OCI-LY7 (cell line): ENCODE results near the gene SHC1. TPM values are rescaled to one million over a fixed set of nuclear protein-coding genes. Genes with fewer than 3 reads are reported as not detected.

Experiments used
- BruUV-seq: library from RNA; stranded (reverse); fragments of 400-500 nt; replicated peaks from 2 replicates; lab custom pipeline; 2021; lab: Mats Ljungman, UMichigan
- CTCF ChIA-PET: fragments of 300-600 bp; sonication (Branson Sonifier 250); formaldehyde crosslinking; loops from one replicate; lab custom pipeline; 2022; ENCODE audit warnings: antibody characterized with exemption; ENCODE audit not compliant: unreplicated experiment; lab: Charles Lee
- POLR2A ChIA-PET: fragments of 300-600 bp; sonication (Branson Sonifier 250); formaldehyde crosslinking; loops from one replicate; lab custom pipeline; 2022; ENCODE audit warnings: antibody characterized with exemption; lab: Charles Lee
- DNase-seq: peaks from one replicate; pipeline ENCODE4 v3.0.0-alpha.2; 2015; ENCODE audit warnings: low spot score
- H2AFZ ChIP-seq: fragments of 200-600 bp; sonication (generic), shearing (Covaris generic); 2 replicates; pipeline ENCODE4 v1.6.1; 2014; ENCODE audit warnings: mild to moderate bottlenecking, antibody characterized with exemption, low read length, moderate library complexity
- H3K27ac ChIP-seq: fragments of 200-600 bp; sonication (generic); 2 replicates; pipeline ENCODE4 v1.5.1; 2014; ENCODE audit warnings: mixed run types, low read depth, mild to moderate bottlenecking, moderate library complexity, low read length, inconsistent platforms; ENCODE audit not compliant: poor library complexity, severe bottlenecking
- H3K36me3 ChIP-seq: fragments of 200-600 bp; sonication (generic); 2 replicates; pipeline ENCODE4 v1.6.1; 2014; ENCODE audit warnings: mild to moderate bottlenecking, antibody characterized with exemption, low read length, moderate library complexity, mixed read lengths; ENCODE audit not compliant: insufficient read depth
- H3K4me1 ChIP-seq: fragments of 200-600 bp; sonication (generic); 2 replicates; pipeline ENCODE4 v1.5.1; 2014; ENCODE audit warnings: mild to moderate bottlenecking, low read length; ENCODE audit not compliant: insufficient read depth, poor library complexity, severe bottlenecking
- H3K4me2 ChIP-seq: fragments of 200-600 bp; sonication (generic); 2 replicates; pipeline ENCODE4 v1.6.1; 2014; ENCODE audit warnings: mild to moderate bottlenecking, low read length
- H3K4me3 ChIP-seq: fragments of 200-600 bp; sonication (generic); 2 replicates; pipeline ENCODE4 v1.5.1; 2014; ENCODE audit warnings: mild to moderate bottlenecking, low read depth, low read length; ENCODE audit not compliant: poor library complexity, severe bottlenecking
- H3K79me2 ChIP-seq: fragments of 200-600 bp; sonication (generic); 2 replicates; pipeline ENCODE4 v1.6.1; 2016; ENCODE audit warnings: low read depth, mild to moderate bottlenecking, low read length, moderate library complexity, mixed read lengths; ENCODE audit not compliant: insufficient read depth
- H3K9me2 ChIP-seq: fragments of 200-600 bp; sonication (generic); 2 replicates; pipeline ENCODE4 v1.6.1; 2016; ENCODE audit warnings: mild to moderate bottlenecking, low read length, mixed read lengths; ENCODE audit not compliant: insufficient read depth
- H3K9me3 ChIP-seq: fragments of 200-600 bp; sonication (generic); 2 replicates; pipeline ENCODE4 v1.6.1; 2014; ENCODE audit warnings: mild to moderate bottlenecking, mixed run types, low read length, mixed read lengths
- H4K20me1 ChIP-seq: fragments of 200-600 bp; sonication (generic); 2 replicates; pipeline ENCODE4 v1.6.1; 2014; ENCODE audit warnings: mild to moderate bottlenecking, antibody characterized with exemption, low read length, moderate library complexity, mixed read lengths; ENCODE audit not compliant: insufficient read depth
- CTCF ChIP-seq: fragments of 200-600 bp; sonication (generic); conservative IDR thresholded peaks from 2 replicates; pipeline ENCODE4 v1.5.1; 2014; ENCODE audit warnings: mild to moderate bottlenecking, antibody characterized with exemption, low read length, moderate library complexity, mixed read lengths
- EZH2phosphoT487 ChIP-seq: fragments of 200-600 bp; sonication (generic); IDR thresholded peaks from 2 replicates; pipeline ENCODE4 v1.6.1; 2018; ENCODE audit warnings: low read depth, borderline replicate concordance, mild to moderate bottlenecking, mixed run types, antibody characterized with exemption, low read length, moderate library complexity, mixed read lengths
- intact Hi-C: fragments of 100-400 bp; cut with micrococcal nuclease; formaldehyde crosslinking; loops from one replicate; pipeline ENCODE4 v1.10.0; 2022; ENCODE audit not compliant: unreplicated experiment
- total RNA-seq, 2 experiments: library from RNA; depleted of rRNA in 1 of 2; stranded (reverse); fragments of >200 nt in 1 of 2; shearing (Covaris generic) in 1 of 2; gene quantifications; 2 replicates each; pipeline ENCODE4 v1.2.3, GENCODE V29; 2014 to 2022

Gene SHC1
- total RNA-seq, 2 experiments from 2014 or later = 37.6 to 77.4 TPM

DNA sequence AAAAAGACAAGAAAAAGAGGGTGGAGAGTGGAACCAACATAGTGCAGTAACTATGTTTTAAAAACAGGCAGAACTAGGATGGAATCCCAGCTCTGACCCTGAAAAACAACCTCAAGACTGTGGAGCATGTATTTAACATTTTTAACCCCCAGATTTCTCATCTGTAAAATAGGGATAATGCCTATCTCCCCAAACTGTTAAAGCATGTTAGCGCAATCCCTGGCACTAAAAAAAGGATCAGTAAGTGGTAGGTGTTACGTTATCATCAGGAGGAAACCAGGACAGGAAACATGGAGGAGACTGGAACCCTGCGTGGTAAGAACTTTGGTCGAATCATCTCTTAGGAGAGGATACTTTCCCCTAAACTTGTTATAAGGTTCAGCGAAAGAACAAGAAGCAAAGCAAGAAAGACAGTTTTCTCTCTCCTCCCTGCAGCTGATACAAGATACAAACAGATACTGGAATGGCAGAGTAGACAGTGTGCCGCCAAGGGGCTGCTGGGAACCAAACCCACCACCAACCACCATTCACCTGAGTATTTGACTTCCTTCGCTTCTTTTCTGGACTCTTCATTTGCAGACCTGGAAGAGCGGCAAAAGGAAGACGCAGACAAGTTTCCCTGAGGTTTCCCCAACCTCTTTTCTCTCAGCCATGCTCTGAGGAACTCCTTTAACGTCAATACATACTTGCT is 10.0 kb downstream of the SHC1 start:
- H3K9me2 ChIP-seq = no peaks in the 10 kb centered on the region
- 0 out of 2 replicates have a peak, but pooled peaks cover 4% of the 10 kb centered on the region for H4K20me1 ChIP-seq
- peaks cover 62% of the 10 kb centered on the region for H3K36me3 ChIP-seq
- peak overlapping the region; percentile 88 for H3K4me2 ChIP-seq
- CTCF ChIA-PET = no interaction called here
- H3K4me3 ChIP-seq = peak overlapping the region; percentile 82
- intact Hi-C loops = loop anchor here (1.0 to 5.0 kb wide), 4 partner anchors 14 to 102 kb away; partner anchors contain the start of genes CKS1B and EFNA4
- POLR2A ChIA-PET = interaction anchor here (0.5 to 1.5 kb wide), 4 partner anchors 9 to 26 kb away, joined by 3 to 6 read pairs (median 4); partner anchors contain the start of gene FLAD1
- peaks cover 21% of the 10 kb centered on the region for H3K79me2 ChIP-seq
- H2AFZ ChIP-seq = no peak overlapping the region
- TF ChIP-seq CTCF (no peak), EZH2phosphoT487 (no peak)
- peak overlapping the region; percentile 77 for H3K27ac ChIP-seq
- TSS peak; percentile 39 for BruUV-seq
- no peaks in the 10 kb centered on the region for H3K9me3 ChIP-seq
- H3K4me1 ChIP-seq = peaks cover 39% of the 10 kb centered on the region
- DNase-seq = peak; percentile 36

- POLR2A ChIA-PET = interaction anchor here (0.6 kb wide), 1 partner anchor 25 kb away, joined by 3 read pairs; no protein-coding TSS in a partner anchor
- TF ChIP-seq EZH2phosphoT487 = no peak
- TF ChIP-seq CTCF = no peak
- H3K4me3 ChIP-seq = no peak overlapping the region
These were observed 11.1 kb downstream of the SHC1 start for GRCh38 chr1:154959426-154959780.

More at GRCh38 chr1:154959426-154959780, 11.1 kb downstream of the SHC1 start:
- H3K4me2 ChIP-seq = no peak overlapping the region; the same call in 1 of the 2 replicates
- DNase-seq = no peak
- 0 out of 2 replicates have a peak, but pooled peaks cover 4% of the 10 kb centered on the region for H4K20me1 ChIP-seq
- H3K9me3 ChIP-seq = no peaks in the 10 kb centered on the region
- peaks cover 52% of the 10 kb centered on the region for H3K36me3 ChIP-seq
- BruUV-seq = no TSS peak
- intact Hi-C loops = no loop called here
- CTCF ChIA-PET = no interaction called here
- no peak overlapping the region for H2AFZ ChIP-seq
- no peaks in the 10 kb centered on the region for H3K9me2 ChIP-seq
- H3K4me1 ChIP-seq = peaks cover 49% of the 10 kb centered on the region
- H3K79me2 ChIP-seq = peaks cover 26% of the 10 kb centered on the region
- H3K27ac ChIP-seq = no peak overlapping the region
